Frontal cortex (tissue), 4 donors: Measurements from ENCODE around the gene HRH1. TPM values are rescaled to one million over a fixed set of nuclear protein-coding genes. Genes with fewer than 3 reads are reported as not detected.
"Not testable (repeated sequence)": the region's sequence is repeated elsewhere in the genome, so short reads cannot be mapped to it uniquely, and the experiment has no call there.

Source experiments
- DNase-seq, 2 donors: peaks; one replicate each; pipeline ENCODE4 v3.0.0; 2012; ENCODE audit warnings: low spot score in 2 of 2
- FAIRE-seq: peaks from 2 replicates; lab custom pipeline; 2012; peaks lifted over from hg19 to GRCh38; lab: Jason Lieb, UNC
- total RNA-seq: library from RNA; depleted of rRNA; stranded (reverse); fragments of >200 nt; gene quantifications from one replicate; pipeline ENCODE4 v1.2.3, GENCODE V29; 2014
- donor health status: control.
- donor health status: control.
- donor health status: control.

Gene HRH1
- total RNA-seq, 1 donor from 2014 or later, result 2.0 TPM

DNA sequence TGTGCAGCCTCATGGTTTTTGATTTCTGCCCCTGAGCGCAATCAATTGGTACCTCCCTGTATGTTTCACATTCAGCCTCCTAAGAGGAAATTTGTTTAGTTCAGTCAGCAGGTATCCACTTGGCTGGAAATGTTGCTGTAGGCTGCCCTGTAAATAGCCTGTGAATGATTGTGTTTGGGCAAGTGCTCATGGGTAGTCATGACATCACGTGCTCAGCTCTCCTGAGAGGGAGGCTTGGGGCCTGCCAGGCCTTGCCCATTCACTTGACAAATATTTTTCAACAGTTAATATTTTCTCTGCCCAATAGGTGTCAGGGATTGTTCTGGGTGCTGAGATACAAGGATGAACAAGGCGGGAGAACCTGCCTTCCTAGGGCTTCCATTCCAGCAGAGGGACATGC, 13.3 kb downstream of the HRH1 start:
- no peak for FAIRE-seq

DNA sequence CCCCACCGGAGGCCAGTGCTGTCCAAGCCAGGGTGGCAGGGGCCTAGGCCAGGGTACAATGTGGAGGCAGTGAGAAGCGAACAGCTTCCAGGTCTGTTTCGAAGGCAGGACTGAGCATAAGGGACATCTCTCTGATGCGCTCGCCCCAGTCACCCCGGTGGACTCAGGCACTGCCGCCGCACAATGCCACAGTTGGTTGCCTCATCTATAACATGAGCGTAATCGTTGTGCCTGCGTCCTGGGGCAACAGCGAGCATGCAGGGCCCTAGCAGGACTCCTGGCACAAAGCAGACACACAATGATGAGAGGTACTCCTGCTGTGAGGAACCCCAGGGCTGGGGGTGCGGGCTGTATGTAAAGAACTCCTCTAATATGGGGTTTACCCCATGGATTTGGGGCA, 14.1 kb downstream of the HRH1 start:
- FAIRE-seq (no peak), DNase-seq (no peak)

More for the DNA sequence above, 13.3 kb downstream of the HRH1 start:
- no peak for DNase-seq

DNA sequence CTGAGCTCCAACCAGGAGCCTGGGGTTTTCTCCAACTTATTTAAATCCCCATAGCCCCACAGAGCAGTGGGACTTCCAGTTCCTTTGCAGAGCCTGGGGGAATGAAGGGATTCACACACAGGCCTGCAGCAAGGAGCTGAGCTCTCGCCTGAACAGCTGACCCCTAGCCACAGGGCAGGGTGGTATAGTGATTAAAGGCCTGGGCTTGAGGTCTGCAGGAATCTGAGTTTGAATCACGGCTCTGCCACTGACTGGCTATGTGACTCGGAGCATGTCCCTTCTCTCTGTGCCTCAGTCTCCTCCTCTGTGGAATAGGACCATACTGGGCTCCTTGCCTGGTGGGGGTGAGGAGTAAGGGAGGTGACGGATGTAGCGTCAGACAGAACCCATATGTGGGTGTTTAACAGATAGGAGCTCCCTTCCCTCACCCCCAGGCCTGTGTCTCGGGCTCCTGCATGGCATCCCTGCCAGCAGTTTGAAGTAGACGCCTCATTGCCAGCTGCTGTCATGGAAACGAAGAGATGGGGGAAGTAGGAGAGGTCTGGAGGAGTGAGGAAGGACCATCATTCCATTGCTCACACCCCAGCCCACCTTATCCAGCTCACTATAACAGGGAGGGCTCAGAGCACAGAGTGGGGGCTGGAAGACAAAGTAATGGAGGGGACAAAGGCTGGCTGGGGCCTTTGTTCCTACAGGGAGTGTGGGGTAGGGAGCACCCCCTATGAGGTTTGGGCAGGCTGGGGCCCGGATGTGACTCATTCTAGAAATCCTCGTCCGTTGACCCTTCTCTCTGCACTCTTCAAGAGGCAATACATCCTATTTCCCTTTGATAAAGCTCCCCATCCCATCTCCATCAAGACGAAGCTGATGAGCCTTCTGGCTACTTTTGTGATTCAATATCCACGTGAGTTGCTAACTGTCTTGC, 14.8 kb downstream of the HRH1 start:
- DNase-seq (peak in 1 of 2 donors; percentile 36), FAIRE-seq (no peak)

DNA sequence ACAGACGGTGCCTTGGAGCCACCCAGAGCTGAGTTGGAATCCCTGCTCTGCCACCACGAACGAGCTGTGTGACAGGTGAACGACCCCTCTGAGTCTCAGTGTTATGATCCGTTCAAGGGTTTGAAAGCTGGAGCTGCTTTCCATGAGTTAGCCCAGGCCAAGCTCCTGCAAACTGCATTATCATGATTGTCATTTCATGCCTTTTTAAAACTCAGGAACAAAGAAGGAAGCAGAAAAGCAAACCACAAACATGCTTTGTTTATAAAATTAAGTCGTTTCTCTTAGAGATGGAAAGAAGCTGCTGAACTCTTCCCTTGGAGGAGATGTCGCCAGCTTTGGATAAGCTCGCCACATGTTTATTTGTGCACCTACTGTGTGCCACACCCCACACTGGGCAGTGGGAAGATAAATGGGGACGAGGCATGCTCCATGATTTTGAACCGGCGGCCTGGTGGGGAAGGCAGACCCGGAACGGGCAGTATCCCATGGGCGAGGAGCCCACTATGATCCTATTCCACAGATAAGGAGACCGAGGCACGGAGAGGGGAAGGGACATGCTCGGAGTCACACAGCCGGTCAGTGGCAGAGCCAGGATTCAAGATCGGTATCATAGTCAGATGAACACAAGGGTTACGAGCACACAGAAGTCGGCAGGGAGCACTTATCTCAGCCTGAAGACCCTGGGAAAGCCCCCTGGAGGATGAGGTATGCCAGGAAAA, 15.9 kb downstream of the HRH1 start:
- FAIRE-seq (no peak), DNase-seq (no peak)

DNA sequence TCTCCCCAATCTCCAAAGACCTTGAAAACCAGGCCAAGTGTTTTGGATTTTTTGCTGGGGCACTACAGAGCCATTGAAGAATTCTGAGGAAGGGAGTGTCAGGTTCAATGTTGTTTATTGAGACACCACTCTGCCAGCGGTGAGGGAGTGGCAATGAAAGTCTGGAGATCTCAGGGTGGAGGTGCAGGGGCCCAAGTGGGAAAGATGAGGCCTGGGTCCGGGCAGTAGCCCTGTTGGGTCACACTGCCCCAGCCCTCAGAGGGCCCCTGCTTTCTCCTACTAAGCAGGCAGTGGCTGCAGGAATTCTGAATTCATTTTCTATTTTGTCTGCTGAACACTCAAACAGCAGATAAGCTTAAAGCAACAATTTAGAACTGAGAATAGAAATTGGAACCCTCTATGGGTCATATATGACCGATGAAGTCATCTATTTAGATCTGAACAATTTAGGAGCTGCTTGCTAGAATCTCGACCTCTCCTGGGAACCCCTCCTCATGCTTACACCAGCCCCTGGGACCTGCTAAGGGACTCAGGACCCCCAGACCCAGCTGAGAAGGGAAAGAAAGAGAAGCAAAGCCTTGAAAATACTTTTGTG, 17.9 kb downstream of the HRH1 start:
- no peak for DNase-seq
- FAIRE-seq, result no peak

DNA sequence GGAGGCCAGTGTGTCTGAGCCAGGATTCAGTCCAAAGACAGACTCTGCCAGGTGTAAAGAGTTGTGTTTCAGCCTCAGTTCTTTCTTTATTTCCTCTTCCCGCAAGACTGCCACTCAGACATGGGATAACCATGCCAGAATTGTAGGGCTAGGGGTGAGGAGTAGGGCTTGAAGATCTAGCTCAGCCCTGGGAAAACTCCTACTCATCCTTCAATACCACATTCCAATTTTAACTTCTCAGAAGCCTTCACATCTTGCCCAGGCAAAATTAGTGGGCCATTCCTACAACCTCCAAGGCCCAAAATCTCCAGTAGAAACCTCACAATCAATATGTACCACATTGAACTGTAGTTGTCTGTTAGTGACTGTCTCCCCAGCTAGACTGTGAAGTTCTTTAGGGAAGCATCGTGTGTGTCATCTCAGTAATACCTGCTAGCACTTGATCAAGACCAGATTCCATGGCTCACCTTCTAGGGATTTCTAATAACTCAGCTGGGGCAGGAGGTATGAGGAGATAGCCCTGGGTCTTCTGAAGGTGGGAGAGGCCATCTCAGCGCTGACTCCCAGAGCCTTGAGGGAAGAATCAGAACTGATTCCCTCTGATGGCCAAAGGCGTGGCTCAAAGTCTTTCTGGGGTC, 19.7 kb downstream of the HRH1 start:
- FAIRE-seq (no peak), DNase-seq (no peak)

DNA sequence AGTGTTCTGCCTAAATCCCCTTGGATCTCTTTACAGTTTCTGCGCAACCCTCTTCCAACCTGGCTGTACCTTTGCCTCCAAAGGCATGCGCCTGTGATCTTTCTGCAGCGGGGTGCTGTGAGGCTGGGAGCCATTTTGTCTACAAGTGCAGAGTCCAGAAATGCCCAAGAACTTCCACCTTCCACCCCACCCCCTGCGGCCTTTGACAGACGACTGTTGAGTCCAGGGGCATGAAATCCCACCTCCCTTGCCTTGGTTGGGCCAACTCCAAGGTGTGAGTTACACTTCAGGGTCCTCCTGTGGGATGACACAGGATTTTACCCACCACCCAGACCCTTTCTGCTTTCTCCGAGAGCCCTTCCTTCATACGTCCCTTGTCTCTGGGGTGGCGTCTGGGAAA, 24.1 kb downstream of the HRH1 start:
- DNase-seq, result no peak
- FAIRE-seq, result no peak

DNA sequence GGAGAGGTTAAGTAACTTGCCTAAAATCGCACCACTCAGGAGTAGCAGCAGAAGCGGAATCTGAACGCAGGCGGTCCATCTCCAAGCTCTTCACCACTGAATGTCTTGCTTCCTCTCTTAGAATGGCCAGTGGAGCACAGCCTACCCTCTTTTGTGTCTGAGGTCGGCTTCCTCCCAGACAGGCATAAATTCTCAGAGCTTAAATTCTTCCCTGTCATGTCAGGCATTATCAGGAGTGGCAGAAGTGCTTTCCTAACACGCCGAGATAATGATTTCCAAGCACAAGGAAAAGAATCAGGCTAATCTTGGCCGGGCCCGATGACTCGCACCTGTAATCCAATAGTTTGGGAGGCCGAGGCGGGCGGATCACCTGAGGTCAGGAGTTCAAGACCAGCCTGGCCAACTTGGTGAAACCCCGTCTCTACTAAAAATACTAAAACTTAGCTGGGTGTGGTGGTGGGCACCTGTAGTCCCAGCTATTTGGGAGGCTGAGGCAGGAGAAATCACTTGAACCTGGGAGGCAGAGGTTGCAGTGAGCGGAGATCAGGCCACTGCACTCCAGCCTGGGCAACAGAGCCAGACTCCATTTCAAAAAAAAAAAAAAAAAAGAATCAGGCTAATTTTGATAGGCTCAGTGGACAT, 30.2 kb downstream of the HRH1 start:
- not testable (repeated sequence) for FAIRE-seq, DNase-seq

DNA sequence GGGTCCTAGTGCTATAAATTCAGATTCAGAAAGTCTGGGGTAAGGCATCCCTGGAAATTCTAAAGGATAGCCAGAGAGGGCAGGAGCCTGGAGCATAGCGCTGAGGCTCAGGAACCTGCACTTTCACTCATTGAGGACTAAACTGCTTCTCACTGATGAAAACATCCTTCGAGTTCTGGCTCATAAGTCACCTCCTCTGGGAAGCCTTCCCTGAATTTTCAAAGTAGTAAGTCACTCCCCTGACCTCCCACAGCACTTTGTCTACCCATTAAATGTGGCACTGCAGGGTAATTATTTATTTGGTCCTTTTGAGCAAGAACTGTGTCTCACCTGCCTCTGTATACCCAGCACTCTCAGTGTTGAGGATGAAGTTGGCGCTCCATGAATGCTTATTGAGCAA, 30.9 kb downstream of the HRH1 start:
- DNase-seq, result no peak
- no peak for FAIRE-seq

DNA sequence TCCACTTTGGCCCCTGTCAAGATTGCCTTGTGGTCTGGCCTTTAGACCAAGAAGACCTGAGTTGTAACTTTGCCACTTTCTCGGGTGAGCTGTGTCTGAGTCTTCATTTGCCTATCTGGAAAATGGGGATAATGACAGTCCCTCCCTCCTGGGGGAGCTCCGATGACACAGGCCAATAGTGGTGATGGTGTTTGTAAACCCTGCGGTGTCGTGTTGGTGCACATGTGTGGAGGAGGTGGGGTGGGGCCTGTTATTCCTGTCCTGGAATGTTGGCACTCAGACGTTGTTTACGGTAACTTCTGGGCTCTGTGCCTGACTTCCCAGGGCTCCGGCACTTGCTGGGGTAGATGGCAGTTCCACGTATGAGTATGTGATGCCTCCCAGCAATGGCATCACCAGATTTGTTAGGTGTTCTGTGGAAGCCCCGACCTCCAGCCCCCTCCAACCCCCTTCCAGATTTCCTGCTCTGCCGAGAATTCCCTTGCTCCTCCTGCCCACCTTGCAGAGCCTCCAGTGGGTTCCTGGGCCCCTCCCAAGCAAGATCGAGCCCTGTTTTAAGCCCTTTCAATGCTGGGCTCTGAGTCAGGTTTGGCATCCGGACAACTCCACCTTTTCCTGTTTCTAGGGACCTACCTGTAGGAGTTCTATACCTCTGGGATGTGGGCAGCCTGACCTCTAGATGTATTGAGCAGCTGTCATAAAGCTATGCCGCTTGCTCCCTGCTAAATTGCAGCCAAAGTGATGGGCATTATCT, 31.4 kb downstream of the HRH1 start:
- DNase-seq, result no peak
- no peak for FAIRE-seq

DNA sequence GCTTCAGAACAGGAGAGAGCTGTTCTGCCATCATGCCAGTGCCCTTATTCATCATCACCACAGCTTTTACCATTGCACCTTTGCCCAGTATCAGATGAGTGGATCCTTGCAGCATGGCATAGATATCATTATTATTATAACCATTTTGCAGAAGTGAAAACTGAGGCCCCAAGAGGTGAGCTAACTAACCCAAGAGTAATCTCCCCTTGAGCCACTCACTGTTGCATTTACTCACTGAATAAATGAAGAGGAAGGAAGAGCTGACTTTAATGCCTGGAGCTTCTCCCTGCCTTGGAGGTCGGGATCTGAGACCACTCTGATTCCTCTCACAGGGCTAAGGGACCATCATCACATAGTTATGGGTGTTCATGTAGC, 32.0 kb downstream of the HRH1 start:
- FAIRE-seq (no peak), DNase-seq (no peak)

DNA sequence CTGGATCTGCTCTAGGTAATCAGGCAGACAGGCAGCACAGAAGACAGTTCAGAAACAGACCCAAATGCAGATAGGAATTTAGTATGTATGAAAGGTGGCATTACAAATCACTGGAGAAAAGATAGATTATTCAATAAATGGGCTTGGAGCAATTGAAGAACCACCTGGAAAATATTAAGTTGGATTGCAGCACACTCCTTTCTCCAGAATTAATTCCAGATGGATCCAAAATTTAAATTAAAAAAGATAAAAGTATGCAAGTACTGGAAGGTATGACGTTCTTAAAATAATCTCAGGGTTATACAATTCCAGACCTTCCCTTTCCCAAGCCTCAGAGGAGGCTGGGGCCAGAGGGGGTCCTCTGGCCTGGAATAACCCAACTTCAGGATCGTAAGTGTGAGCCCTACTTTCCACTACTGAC, 32.5 kb downstream of the HRH1 start:
- no peak for DNase-seq
- no peak for FAIRE-seq

DNA sequence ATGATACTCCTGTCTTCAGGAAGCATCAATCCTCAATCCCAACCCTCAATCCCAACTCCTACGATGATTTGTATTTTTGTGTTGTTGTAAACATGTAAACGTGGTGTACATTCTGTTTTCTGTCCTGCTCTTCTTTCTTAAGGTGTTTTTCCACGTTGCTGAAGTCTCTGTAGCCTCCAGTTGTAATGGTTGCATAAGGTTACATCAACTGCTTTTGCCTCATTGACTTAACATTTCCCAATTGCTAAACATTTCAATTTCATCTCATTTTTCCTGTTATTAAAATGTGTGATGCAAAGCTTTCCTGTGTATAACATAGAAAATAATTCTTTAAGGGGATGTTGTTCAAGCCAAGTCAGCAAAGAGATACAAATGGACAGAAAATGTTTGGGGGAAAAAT, 33.4 kb downstream of the HRH1 start:
- DNase-seq (no peak), FAIRE-seq (no peak)

DNA sequence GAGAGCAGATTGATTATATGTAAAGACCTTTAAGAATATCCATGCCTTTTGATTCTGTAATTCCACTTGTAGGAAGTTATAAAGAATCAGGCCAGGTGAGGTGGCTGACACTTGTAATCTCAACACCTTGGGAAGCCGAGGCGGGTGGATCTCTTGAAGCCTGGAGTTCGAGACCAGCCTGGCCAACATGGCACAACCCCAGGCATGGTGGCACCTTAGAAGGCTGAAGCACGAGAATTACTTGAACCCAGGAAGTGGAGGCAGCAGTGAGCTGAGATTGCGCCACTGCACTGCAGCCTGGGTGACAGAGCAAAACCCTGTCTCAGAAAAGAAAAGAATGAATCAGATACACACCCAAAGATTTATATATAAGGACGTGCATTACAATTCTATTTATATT, 33.9 kb downstream of the HRH1 start:
- FAIRE-seq (no peak), DNase-seq (no peak)

DNA sequence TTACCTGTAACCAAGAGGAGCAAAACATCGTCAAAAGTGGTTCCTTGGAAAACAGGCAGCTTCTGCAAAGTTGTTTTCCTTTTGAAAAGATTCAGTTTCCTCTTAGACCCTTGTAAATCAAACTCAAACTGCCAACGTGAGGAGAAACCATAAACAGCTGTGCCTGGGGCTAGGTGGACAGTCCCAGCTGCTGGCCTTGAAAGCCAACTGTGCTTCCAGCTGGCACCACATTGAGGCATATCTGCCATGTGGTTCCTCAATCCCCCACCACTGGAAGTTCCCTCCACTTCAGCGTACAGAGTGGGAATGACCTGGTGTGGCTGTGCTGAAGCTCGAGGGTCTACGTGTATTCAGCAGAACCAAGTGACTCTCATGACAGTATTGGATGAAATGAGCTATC, 40.9 kb downstream of the HRH1 start:
- DNase-seq (no peak), FAIRE-seq (no peak)

DNA sequence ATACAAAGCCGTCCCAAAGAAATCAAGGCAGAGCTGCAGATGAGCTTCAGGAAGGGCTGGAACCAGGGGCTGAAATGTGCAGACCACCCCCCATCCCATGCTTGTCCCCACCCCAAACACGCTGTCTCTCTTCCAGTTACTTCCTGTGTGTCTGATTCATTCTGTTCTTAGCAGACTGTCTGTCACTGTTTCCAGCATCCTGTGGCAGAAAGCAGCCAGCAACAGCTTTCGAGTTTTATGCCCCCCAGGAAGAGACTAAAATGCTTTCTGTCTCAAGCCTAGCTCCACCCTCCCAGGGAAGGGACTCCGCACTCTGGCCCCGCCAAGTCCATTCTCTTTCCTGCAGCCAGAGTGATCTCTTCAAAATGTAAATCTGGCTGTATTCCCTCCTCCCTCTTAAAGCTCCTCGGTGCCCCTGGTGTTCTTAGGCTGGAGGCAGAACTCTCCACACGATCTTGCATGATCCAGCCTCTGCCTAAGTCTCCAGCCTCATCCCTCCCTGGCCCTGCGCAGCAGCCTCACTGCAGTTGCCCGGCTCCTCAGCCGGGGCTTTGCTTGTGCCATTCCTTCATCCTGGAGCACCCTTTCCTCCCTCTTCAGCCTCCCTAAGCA, 41.5 kb downstream of the HRH1 start:
- no peak for FAIRE-seq
- no peak for DNase-seq

DNA sequence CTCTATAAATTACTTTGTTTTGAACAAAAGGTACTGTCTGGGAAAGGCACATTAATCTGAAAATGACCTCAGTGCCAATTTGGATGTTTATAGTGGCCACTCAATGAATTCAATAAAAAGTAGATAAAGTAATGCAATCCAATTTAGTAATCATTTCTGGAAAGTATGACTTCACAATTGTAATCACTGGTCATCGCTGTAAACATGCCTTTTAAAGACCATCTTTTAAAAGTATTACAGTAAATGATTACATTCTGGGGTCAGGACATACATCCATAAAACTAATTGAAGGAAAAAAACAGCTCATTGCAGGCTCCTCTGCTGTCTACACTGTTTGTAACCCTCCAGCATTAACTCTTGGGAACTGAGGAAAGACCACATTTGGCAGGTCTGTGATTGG, 43.2 kb downstream of the HRH1 start:
- no peak for FAIRE-seq
- no peak for DNase-seq

DNA sequence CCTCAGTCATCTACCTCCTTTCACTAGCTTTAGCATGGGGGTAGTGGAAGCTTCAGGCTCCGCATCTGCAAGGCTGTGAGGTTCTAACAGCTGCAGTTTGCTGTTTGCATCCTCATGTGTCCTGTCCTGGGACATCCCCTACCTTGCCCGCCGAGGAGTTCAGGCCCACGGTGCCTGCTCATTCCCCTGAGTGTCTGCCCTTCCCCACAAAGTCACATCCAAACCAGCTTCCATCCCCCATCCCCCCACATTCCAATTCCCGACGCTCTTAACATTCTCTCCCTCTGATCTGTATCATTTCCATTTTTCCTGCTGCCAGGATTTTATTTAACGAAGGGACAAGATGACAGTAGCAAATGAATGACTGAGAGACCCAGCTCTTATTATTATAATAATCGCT, 43.8 kb downstream of the HRH1 start:
- DNase-seq (no peak), FAIRE-seq (no peak)

DNA sequence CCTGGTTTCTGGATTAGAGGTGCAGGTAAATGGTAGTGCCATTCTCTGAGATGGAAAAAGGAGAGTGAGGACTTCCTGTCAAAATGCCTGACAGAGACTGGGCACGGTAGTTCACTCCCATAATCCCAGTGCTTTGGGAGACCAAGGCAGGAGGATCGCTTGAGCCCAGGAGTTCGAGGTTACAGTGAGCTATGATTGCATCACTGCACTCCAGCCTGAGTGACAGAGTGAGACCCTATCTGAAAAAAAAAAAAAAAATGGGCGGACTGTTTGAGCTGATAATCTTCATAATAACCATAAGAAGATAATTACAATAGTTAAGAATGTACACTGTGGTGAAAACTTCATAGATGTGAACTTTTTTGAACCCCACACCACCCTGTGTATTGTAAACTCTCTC, 44.2 kb downstream of the HRH1 start:
- DNase-seq (no peak), FAIRE-seq (no peak)
